HG02798 (cell line): ENCODE measurements around the gene WEE2.
A peak's percentile ranks its signal among the peaks of the same experiment; 100 is the strongest.

Source experiments
- ATAC-seq: cut with Tn5 transposase; IDR thresholded peaks from one replicate; pipeline ENCODE4 v1.9.1; 2021; ENCODE audit warnings: mild to moderate bottlenecking; ENCODE audit not compliant: unreplicated experiment, poor library complexity

WEE2 gene

DNA sequence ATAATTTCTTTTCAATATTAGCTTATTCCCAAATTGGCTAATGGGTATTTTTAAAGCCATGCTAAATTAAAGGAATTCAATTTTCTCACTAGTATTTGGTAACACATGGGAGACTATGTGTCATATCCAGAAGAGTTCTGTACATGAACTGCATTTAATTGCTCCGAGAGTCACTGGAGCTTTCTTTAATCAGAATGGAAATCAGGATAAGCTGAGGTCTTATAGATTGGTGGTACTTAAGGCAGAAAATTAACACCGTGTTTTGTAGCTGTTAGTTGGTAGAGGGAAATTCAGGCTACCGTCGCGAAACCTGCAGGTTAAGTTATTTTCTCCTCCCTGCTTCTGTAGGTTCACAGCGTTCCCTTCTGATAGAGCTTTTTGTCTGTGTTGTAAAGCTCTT, at the start of gene WEE2:
TSS of gene WEE2 (plus strand) at position 3 of the 400 bp plus-strand sequence. CDS start 406 bp downstream, outside the sequence.
- ATAC-seq: no peak

DNA sequence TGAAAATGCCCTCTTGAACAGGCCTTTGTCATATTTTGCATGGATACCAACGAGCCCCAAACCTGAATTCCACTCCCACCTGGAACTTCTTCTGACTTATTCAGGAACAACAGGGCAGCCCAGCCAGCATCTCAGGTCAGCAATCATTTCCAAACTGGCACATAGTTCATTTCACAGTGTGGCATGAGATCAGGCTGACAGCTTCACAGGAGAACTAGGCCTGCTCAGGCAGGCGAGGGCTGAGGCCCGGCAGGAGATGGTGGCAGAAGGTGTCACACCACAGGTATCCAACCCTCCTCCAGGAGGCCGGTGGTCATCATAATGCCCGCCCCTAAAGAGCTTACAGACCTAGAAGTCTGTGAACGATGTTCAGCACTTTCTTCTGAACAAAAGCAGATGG, 48.7 kb upstream of the WEE2 start:
- no peak for ATAC-seq

- ATAC-seq: no peak
These were observed 47.9 kb upstream of the WEE2 start for GRCh38 chr7:141660259-141660658.

DNA sequence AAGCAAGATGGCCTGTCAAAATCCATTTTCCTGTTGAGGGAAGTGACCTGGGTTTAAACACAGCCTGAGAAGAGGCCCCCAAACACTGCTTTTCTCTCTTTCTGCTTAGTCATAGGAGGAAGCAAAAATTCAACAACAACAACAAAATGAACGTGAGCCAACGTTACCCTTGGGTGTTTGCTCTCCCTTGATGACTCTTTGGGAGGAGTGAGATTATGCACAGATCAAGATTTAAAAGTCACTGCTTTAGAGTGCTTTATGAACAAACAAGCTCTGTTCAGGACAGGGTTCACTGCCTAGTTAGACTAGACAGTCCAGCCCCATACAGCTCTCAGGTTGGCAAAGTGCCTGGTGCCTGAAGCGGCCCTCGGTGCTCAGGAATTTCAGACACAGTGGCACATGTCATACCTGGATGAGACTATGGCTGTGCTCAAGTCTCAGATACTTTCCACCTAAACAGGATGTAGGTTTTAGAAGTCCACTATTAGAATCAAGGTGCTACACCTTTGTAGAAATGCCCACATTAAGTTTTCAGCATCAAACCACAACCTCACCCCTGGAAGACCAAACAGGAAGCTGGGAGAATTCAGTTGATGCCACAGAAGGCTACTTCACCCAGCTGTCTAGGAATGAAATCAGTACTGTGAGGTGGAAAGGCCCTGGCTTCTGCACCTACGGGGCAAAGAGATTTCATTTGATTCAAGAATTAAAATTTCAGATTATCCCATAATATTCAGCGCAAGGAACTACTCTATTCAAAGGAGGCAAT, 44.9 kb upstream of the WEE2 start:
- no peak for ATAC-seq

DNA sequence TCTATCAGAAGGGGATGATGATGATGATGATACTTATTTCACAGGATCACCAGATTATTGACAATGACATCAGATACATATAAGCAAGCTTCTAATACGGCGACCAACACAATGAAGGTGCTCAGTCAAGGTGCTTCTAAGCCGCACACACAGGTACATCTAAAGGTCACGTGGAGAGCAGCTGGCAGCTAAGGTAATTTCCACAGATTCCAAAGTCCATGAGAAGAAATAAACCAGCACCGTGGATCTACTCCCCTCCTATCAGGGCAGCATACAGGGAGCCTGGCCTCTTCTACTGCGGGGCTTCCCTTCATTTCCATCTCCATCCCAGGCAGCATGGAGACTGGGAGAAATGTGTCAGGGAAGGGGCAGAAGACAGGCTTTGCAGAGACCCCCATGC, 43.7 kb upstream of the WEE2 start:
- no peak for ATAC-seq

DNA sequence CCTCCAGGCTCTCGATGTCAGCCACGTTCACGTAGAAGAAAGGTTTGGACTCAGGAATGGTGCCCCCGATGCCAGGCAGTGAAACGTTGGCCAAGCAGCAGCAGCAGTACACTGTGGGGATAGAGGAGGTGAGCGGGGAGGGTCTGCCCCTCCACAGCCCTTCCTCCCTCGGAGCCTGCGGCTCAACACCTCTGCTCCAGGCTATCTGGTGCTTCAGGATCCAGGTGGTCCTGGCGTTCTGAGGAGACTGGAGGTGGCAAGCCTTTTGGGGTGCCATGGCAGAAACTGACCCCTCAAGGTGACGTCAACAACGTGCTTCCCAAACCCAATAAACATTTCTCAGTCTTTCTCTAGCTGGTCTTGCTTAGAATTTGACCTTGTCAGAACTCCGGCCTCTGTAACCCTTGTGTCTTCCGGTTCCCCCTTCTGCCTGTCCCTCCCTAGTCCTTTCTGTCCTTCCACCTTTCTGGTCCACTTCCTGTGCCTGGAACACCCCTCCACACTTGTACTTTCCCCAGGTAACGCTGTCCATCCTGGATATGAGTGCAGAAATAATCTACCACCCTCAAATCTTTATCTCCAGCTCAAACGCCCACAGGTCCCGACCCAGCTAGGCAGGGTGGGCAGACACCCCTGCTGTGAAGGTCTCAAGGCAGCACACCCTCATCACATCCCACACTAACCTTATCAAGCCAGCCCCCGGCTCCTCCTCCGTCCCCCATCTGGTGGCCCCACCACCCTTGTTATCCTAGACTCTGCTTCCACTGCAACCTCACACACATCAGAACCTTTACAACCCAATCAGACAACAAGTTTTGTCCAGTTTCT, 42.7 kb upstream of the WEE2 start:
- no peak for ATAC-seq

GRCh38 chr7:141666071-141666470, 42.1 kb upstream of the WEE2 start:
- ATAC-seq: no peak

GRCh38 chr7:141668853-141669252, 39.3 kb upstream of the WEE2 start:
- ATAC-seq: no peak

DNA sequence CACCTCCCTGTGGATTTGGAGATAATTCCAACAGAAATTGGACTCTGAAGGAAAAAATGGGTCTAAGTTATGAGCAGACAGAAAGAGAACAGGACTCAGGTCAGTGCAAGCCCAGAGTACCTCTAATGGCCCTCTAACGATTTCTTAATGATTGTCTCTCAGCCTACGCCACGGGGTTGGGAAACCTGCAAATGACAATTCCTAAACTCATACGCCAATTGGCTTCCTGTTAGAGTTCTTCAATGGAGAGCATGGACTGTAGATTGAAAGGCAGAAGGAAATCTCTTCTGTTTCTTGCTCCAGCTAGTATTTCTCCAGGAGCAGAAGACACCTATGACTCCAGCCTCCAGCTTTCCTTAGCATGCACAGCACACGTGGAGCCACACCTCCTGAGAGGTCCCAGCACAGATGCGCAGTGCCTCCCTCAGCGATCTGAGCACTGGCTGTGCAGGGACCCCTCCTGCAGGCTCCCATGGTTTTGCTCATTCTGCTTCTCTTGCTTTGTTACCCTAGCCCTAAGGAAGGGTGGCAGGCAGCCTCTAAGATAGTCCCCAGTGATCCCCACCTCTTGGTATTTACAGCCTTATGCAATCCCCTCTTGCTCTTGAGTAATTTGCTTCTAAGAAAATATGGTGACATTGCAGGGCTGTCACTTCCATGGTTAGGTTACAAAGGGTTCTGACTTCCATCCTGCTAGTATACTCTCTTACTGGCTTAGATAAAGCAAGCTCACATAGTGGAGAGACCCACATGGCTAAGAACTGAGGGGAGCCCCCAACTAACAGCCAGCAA, 36.3 kb upstream of the WEE2 start:
- no peak for ATAC-seq

DNA sequence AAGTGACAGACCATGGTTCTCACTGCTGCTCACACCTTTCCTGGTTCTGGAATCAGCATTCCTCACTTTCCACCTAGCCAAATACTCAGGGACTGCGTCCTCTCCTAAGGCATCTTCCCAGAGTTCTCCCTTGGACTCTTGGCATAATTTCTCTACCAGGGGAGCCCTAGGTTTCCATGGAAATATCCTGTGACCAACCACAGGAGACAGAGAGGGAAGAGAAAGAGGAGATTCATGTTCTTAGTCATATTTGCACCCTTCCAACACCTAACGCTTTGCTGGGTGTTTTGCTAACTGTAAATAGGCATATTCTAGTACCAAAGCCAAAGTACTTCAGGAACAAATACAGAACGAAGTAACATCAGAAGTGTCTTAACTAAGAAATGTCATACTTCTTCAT, 34.8 kb upstream of the WEE2 start:
- no peak for ATAC-seq

DNA sequence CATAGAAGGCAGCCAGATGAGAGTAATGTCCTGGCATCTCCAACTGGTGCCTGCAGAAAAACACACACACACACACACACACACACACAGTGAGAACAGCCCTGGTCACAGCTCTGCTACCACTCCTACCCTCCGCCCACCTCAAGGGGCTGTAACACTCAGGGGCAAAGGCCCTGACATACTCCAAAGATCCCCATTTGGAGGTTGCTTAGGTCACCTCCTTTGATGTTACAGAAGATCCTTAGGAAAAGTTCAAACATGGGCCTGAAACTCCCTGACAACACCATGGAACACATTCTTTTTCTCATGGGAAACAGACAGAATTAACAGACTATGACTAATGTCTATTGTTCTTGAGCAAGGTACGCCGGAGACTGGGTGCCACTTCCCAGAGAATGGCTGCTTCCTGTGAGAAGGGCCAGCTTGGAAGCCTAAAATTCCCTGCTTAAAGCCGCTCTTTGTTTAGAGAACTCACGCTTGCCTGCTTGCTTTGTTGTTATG, 33.9 kb upstream of the WEE2 start:
- ATAC-seq: no peak

- ATAC-seq: no peak
These were observed 33.5 kb upstream of the WEE2 start for GRCh38 chr7:141674702-141675101.

DNA sequence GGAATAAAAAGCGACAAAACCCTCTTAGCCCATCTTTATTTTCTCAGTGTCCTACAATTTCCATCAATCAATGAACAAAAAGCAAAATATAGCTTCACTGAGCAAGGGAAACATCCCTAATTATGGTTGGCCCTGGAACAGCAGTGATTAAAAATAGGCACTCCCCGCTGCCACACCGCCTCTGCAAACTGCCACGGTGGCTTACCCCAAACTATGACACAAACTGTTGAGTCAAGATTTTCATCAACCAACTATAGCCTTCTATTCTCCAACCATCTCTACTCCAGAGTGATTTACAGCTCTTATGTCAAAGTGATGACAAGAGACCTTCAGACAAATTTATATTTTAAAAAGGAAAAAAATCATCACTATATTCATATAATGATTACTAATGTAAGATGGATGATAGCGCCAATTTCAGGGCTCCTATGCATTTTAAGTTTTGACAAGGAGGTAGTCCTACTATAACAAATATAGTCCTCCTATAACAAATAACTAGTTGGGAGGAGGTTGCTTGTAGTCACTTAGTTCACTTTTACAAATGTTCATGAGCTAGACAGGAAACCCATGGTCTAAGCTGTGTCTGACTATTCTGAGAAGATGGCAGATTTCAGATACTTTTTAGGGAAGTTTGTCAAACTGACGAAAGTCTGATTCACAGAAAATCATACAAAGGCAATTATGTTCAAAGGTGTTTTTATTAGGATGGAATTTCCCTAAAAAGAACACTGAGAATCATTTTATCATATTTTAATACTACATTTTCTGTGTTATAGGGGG, 32.5 kb upstream of the WEE2 start:
- ATAC-seq: no peak

DNA sequence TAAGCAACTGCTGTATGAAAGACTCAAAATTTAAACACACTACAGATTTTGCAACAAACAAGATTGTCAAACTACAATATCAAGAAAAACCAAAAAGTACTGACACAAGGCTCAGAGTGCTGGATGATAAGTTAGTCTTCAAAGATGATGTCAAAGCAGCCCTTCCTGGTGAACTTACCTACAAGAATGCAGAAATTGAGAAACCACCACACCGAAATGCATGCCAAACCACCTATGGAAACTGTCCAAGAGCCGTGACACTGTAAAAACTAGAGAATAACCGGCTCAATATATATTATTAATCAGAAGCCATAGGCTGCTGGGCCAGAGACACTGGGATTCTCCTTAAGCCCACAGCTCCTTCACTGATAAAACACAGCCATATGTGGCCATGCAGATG, 31.5 kb upstream of the WEE2 start:
- no peak for ATAC-seq

- ATAC-seq: peak; percentile 55
These were observed 29.1 kb upstream of the WEE2 start for GRCh38 chr7:141679014-141679413.

DNA sequence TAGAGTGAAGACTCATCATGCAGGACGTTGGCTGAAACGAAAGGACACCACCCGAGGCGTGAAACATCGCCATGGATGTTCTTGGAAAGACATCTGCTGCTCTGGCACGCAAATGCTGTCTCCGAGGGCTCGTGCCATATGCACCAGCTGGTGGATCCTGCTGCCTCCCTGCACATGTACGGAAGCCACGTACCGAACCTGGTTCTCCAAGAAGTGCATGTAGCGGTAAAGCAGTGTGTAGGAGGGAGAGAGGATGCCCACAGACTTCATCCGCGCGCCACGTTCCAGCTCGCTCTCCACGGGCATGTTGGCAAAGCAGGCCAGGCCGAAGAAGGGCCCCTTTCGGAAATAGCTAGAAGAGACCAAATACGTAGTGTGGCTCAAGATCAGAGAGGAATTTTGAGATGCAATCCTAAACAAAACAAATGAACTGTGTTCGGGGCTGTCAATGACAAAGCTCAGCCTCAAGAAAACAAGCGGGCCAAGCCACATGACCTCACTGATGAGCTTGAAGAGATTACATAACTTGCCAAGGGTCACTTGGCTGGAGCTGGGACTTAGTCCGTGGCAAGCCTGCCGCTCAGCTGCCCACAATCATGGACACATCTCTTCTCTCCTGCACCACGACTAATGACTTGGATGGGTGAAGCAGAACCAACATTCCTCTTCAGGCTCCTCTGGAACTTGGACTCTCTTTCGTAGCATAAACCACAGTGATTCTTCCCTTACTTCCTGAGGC, 22.7 kb upstream of the WEE2 start:
- ATAC-seq: no peak

DNA sequence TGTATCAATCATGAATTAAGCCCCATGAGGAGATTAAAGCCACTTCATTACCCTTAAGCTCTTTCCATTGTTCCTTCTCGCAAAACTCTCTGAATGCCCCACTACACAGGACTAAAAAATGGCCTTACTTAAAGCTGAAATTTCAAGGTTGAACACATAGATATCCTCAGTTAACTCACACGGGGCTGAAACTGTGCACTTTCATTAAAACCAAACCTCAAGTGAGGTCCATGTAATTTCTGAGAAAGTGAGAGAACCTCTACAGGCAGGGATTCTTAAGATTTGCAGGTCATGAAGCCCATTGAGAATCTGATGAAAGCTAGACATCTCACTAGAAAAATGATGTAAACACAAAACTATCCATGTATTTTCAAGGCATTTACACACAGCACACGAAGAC, 22.1 kb upstream of the WEE2 start:
- ATAC-seq: no peak

GRCh38 chr7:141686670-141687069, 21.5 kb upstream of the WEE2 start:
- no peak for ATAC-seq

DNA sequence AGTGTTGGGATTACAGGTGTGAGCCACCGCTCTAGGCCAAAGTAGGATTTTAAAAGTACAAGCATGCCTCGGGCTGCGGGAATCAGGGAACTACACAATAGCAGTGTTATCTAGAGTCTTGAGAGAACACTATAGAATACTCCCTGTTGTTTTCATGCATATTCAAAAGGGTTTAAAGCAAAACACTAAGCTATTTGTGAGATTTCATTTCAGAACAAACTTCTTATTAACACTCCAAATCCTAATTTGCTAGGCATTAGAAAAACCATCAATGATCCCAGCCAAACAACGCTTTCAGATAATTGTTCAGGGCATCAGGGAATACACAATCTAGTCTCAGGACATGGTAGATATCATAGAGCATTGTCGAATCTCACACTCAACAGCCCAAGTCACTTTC, 20.1 kb upstream of the WEE2 start:
- no peak for ATAC-seq
